GOT3 (cell line): ENCODE measurements around the gene ARL5C.

Experiments used
- DNase-seq: peaks from one replicate; lab custom pipeline; 2025; ENCODE audit warnings: mixed read lengths; lab: John Stamatoyannopoulos, UW

Gene ARL5C

GRCh38 chr17:39107973-39108372 lies 58.0 kb downstream of the ARL5C start:
- no peak for DNase-seq

- DNase-seq: no peak
Measured at GRCh38 chr17:39107155-39107554, 58.8 kb downstream of the ARL5C start.
